OCI-LY7 (cell line): ENCODE results near the gene TK2.

ENCODE experiments used
- EZH2phosphoT487 ChIP-seq: fragments of 200-600 bp; sonication (generic); IDR thresholded peaks from 2 replicates; pipeline ENCODE4 v1.6.1; 2018; ENCODE audit warnings: low read depth, borderline replicate concordance, mild to moderate bottlenecking, mixed run types, antibody characterized with exemption, low read length, moderate library complexity, mixed read lengths
- TF ChIP-seq, protein P1 (sequence below): fragments of 200-600 bp; sonication (generic); conservative IDR thresholded peaks from 2 replicates; pipeline ENCODE4 v1.5.1; 2014; ENCODE audit warnings: mild to moderate bottlenecking, antibody characterized with exemption, low read length, moderate library complexity, mixed read lengths

DNA sequence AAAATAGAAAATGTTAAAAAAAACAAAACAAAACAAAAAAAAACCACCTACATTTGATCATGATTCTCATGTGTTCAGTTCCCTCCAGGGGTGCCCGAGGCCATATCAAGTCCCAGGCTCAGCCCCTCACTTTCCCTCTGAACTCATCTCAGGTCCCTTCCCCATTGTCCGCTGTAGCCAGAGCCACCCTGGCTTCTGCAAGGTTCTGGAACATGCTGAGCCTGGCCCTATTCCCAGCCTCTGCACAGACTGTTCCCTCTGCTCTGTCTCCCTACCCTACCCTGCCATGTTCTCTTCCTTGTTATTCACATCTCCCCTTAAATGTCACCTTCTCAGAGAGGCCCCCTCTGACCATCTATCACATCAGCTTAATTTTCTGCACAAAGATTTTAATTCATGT lies 46.9 kb downstream of the TK2 start:
- TF ChIP-seq, protein P1, sequence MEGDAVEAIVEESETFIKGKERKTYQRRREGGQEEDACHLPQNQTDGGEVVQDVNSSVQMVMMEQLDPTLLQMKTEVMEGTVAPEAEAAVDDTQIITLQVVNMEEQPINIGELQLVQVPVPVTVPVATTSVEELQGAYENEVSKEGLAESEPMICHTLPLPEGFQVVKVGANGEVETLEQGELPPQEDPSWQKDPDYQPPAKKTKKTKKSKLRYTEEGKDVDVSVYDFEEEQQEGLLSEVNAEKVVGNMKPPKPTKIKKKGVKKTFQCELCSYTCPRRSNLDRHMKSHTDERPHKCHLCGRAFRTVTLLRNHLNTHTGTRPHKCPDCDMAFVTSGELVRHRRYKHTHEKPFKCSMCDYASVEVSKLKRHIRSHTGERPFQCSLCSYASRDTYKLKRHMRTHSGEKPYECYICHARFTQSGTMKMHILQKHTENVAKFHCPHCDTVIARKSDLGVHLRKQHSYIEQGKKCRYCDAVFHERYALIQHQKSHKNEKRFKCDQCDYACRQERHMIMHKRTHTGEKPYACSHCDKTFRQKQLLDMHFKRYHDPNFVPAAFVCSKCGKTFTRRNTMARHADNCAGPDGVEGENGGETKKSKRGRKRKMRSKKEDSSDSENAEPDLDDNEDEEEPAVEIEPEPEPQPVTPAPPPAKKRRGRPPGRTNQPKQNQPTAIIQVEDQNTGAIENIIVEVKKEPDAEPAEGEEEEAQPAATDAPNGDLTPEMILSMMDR: no peak
- TF ChIP-seq EZH2phosphoT487: no peak
